ENCODE results near the gene CIAPIN1.

CIAPIN1 gene

GRCh38 chr16:57381791-57382534, 65.2 kb downstream of the CIAPIN1 start:
- H3K4me3 ChIP-seq (ENCODE audit: low read depth, low read length) = no peak overlapping the region
- no peak for TF ChIP-seq CTCF (IDR thresholded peaks at IDR 0.05; ENCODE audit: borderline replicate concordance, insufficient read depth, low read depth, low read length)

- no peak overlapping the region for H3K4me3 ChIP-seq (ENCODE audit: low read depth, low read length)
- TF ChIP-seq CTCF (IDR thresholded peaks at IDR 0.05; ENCODE audit: borderline replicate concordance, insufficient read depth, low read depth, low read length) = no peak
Measured at GRCh38 chr16:57380671-57381462, 66.3 kb downstream of the CIAPIN1 start.

DNA sequence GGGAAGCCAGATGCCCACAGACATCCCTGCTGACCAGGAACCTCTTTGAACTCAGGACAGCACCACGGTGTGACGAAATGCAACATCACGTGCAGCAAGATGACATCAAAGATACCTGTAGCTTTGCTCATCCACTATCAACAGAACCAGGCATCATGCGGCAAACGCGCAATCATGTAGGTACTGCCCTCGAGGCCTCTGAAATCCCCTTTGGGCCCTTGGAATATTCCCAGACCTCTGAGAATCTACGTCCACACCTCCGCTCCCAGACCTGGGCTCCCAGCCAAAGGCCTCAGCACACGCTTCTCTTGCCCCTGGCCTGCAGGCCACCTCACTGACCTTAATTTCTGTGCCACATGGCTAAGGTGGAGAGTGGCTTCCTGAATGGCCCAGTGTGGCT, 67.6 kb downstream of the CIAPIN1 start:
- no peak overlapping the region for H3K4me3 ChIP-seq (ENCODE audit: low read depth, low read length)
- no peak for TF ChIP-seq CTCF (IDR thresholded peaks at IDR 0.05; ENCODE audit: borderline replicate concordance, insufficient read depth, low read depth, low read length)
